Upper lobe of left lung (tissue), 4 donors: ENCODE measurements around the gene HPCAL1.

Experiments
- POLR2A ChIP-seq, 4 donors: fragments of 450-650 bp; IDR thresholded peaks; one replicate each; pipeline ENCODE4 v1.5.1; 2016 to 2017; ENCODE audit warnings: antibody characterized with exemption in 4 of 4, mild to moderate bottlenecking in 2 of 4
- TF ChIP-seq, protein P1 (sequence below), 6 experiments: fragments of 450-650 bp in 4 of 6; fragments of 200-600 bp in 2 of 6; sonication (generic) in 2 of 6; IDR thresholded peaks; one replicate each; pipeline ENCODE4 v1.5.1; 2016 to 2019; ENCODE audit warnings: antibody characterized with exemption in 6 of 6

DNA sequence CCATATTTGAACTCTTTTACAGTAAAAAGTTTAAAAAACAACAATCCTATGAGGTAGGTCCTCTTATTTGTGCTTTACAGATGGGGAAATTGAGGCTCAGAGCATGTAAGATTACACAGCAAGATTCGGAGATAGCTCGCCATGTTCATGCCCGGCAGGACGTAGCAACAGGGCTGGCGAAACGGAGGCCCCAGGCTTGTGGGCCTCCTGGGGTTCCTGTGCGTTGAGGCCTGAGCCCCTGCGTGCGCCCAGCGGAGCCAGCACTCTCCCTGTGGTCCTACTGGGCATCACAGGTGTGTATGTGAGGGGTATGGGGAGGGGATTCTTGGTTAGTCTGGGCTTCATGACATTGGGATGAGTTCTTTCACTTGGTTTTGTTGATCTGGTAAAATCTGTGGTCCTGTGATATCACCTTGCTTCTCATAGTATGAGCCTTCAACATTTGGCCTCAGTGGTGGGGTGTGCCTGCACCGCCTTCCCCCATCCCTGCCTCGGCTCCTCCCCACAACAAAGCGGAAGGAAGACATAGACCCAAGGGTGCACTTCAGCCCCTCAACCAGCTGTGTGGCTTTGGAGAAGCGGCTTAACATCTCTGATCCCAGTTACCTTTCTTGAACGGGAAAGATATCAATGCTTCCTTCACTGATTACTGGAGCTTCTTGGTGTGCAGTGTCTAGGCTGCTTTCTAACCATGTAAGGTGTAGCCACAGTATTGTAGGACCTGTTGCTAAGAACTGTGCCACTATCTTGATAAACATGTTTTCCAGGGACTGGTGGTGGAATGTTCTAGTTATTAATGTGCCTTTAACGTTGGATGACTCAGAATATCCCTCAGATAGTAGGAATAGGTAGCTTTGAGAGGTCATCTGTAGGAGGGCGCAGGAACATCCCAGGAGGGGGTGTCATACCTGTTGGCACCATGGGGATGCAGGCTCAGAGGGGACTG, 37.2 kb downstream of the HPCAL1 start:
- TF ChIP-seq, protein P1, sequence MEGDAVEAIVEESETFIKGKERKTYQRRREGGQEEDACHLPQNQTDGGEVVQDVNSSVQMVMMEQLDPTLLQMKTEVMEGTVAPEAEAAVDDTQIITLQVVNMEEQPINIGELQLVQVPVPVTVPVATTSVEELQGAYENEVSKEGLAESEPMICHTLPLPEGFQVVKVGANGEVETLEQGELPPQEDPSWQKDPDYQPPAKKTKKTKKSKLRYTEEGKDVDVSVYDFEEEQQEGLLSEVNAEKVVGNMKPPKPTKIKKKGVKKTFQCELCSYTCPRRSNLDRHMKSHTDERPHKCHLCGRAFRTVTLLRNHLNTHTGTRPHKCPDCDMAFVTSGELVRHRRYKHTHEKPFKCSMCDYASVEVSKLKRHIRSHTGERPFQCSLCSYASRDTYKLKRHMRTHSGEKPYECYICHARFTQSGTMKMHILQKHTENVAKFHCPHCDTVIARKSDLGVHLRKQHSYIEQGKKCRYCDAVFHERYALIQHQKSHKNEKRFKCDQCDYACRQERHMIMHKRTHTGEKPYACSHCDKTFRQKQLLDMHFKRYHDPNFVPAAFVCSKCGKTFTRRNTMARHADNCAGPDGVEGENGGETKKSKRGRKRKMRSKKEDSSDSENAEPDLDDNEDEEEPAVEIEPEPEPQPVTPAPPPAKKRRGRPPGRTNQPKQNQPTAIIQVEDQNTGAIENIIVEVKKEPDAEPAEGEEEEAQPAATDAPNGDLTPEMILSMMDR (IDR thresholded peaks at IDR 0.05): no peak
- no peak for TF ChIP-seq POLR2A (IDR thresholded peaks at IDR 0.05)
